Lower lobe of right lung (tissue), 2 donors: ENCODE data around the gene TH. TPM values are rescaled to one million over a fixed set of nuclear protein-coding genes. Genes with fewer than 3 reads are reported as not detected.

ENCODE experiments used
- ATAC-seq, 2 donors: fragments of 200-7000 bp; cut with Tn5 transposase; one replicate each; pipeline ENCODE4 v1.9.1; 2020 to 2022; ENCODE audit warnings: mild to moderate bottlenecking in 2 of 2, moderate library complexity in 2 of 2
- DNase-seq: peaks from one replicate; pipeline ENCODE4 v3.0.0-alpha.2; 2020
- H3K27ac ChIP-seq: fragments of 200-600 bp; one replicate; pipeline ENCODE4 v1.8.0; 2022
- H3K27me3 ChIP-seq: fragments of 200-600 bp; one replicate; pipeline ENCODE4 v1.8.0; 2022; ENCODE audit warnings: low read depth
- H3K36me3 ChIP-seq: fragments of 200-600 bp; one replicate; pipeline ENCODE4 v1.8.0; 2022; ENCODE audit warnings: mild to moderate bottlenecking
- H3K4me1 ChIP-seq: fragments of 200-600 bp; one replicate; pipeline ENCODE4 v1.8.0; 2022
- H3K4me3 ChIP-seq: fragments of 200-600 bp; one replicate; pipeline ENCODE4 v1.8.0; 2022; ENCODE audit warnings: mild to moderate bottlenecking
- H3K9me3 ChIP-seq: fragments of 200-600 bp; one replicate; pipeline ENCODE4 v1.8.0; 2022
- CTCF ChIP-seq: fragments of 200-600 bp; IDR thresholded peaks from one replicate; pipeline ENCODE4 v1.8.0; 2022; ENCODE audit warnings: antibody characterized with exemption, mild to moderate bottlenecking
- intact Hi-C: fragments of 100-400 bp; cut with DNase I; formaldehyde crosslinking; loops from one replicate; pipeline ENCODE4 v1.11.0; 2022
- total RNA-seq: library from RNA; stranded (reverse); fragmentation: NEBNext Ultra II Directional; extraction: Animal tissue kit (Norgen Biotek cat#: 25700); gene quantifications from one replicate; pipeline ENCODE4 v1.2.1, GENCODE V29; 2021
- donor health status: DM: no; HTN: yes; CAD: no; lungs with severe emphysema.

The TH gene
- total RNA-seq, 1 donor from 2014 or later = not detected

- ATAC-seq (no peak), DNase-seq (no peak)
- Histone ChIP-seq H3K4me1 (no peaks in the 10 kb centered on the region), H3K27me3 (peaks cover 20% of the 10 kb centered on the region), H3K9me3 (no peaks in the 10 kb centered on the region), H3K27ac (no peak overlapping the region), H3K36me3 (no peaks in the 10 kb centered on the region), H3K4me3 (no peak overlapping the region)
- intact Hi-C loops = no loop called here
- TF ChIP-seq CTCF = no peak
Measured at GRCh38 chr11:2173150-2173693, 1.6 kb upstream of the TH start.

GRCh38 chr11:2172676-2173075 lies 1.1 kb upstream of the TH start:
- ATAC-seq (no peak), DNase-seq (no peak)
- no peak overlapping the region for H3K4me3 ChIP-seq
- TF ChIP-seq CTCF = no peak
- no peak overlapping the region for H3K27ac ChIP-seq
- H3K36me3 ChIP-seq = no peaks in the 10 kb centered on the region
- intact Hi-C loops = no loop called here
- H3K27me3 ChIP-seq = peaks cover 24% of the 10 kb centered on the region
- no peaks in the 10 kb centered on the region for H3K9me3 ChIP-seq
- H3K4me1 ChIP-seq = no peaks in the 10 kb centered on the region

- Histone ChIP-seq H3K27me3 (peaks cover 51% of the 10 kb centered on the region), H3K9me3 (no peaks in the 10 kb centered on the region), H3K4me3 (no peak overlapping the region), H3K27ac (no peak overlapping the region), H3K4me1 (peaks cover 8% of the 10 kb centered on the region), H3K36me3 (no peaks in the 10 kb centered on the region)
- ATAC-seq (no peak), DNase-seq (no peak)
- intact Hi-C loops = no loop called here
- no peak for TF ChIP-seq CTCF
Measured at GRCh38 chr11:2169626-2170570, 1.7 kb downstream of the TH start.

GRCh38 chr11:2169005-2169378 lies 2.6 kb downstream of the TH start:
- ATAC-seq (no peak), DNase-seq (no peak)
- no peaks in the 10 kb centered on the region for H3K36me3 ChIP-seq
- no peaks in the 10 kb centered on the region for H3K9me3 ChIP-seq
- peaks cover 8% of the 10 kb centered on the region for H3K4me1 ChIP-seq
- peaks cover 54% of the 10 kb centered on the region for H3K27me3 ChIP-seq
- H3K27ac ChIP-seq = no peak overlapping the region
- TF ChIP-seq CTCF = no peak
- intact Hi-C loops = no loop called here
- H3K4me3 ChIP-seq = no peak overlapping the region

- DNase-seq = no peak
- Histone ChIP-seq H3K4me1 (peaks cover 8% of the 10 kb centered on the region), H3K4me3 (no peak overlapping the region), H3K27me3 (peaks cover 54% of the 10 kb centered on the region), H3K27ac (no peak overlapping the region), H3K9me3 (no peaks in the 10 kb centered on the region), H3K36me3 (no peaks in the 10 kb centered on the region)
- intact Hi-C loops = no loop called here
- no peak for ATAC-seq
- no peak for TF ChIP-seq CTCF
Measured at GRCh38 chr11:2168286-2169004, 3.2 kb downstream of the TH start.
